GM18507 (cell line): ENCODE results near the gene ZNF460.
"Not testable (repeated sequence)": the region's sequence is repeated elsewhere in the genome, so short reads cannot be mapped to it uniquely, and the experiment has no call there.

Experiments
- DNase-seq: peaks from one replicate; pipeline ENCODE4 v3.0.0; 2011; ENCODE audit warnings: low read depth; ENCODE audit not compliant: insufficient read length; ENCODE audit errors: extremely low spot score
- FAIRE-seq: peaks from 2 replicates; lab custom pipeline; 2011; peaks lifted over from hg19 to GRCh38; lab: Jason Lieb, UNC

ZNF460 gene

DNA sequence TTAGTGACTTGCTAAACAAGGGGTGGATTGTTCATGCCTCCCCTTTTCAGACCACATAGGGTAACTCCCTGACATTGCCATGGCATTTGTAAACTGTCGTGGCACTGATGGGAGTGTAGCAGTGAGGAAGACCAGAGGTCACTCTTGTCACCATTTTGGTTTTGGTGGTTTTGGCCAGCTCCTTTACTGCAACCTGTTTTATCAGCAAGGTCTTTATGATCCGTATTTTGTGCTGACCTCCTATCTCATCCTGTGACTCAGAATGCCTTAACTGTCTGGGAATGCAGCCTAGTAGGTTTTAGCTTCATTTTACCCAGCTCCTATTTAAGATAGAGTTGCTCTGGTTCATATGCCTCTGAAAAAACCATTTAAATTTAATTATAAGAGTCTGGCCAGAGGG lies 1.8 kb upstream of the ZNF460 start:
- DNase-seq, FAIRE-seq: not testable (repeated sequence)

DNA sequence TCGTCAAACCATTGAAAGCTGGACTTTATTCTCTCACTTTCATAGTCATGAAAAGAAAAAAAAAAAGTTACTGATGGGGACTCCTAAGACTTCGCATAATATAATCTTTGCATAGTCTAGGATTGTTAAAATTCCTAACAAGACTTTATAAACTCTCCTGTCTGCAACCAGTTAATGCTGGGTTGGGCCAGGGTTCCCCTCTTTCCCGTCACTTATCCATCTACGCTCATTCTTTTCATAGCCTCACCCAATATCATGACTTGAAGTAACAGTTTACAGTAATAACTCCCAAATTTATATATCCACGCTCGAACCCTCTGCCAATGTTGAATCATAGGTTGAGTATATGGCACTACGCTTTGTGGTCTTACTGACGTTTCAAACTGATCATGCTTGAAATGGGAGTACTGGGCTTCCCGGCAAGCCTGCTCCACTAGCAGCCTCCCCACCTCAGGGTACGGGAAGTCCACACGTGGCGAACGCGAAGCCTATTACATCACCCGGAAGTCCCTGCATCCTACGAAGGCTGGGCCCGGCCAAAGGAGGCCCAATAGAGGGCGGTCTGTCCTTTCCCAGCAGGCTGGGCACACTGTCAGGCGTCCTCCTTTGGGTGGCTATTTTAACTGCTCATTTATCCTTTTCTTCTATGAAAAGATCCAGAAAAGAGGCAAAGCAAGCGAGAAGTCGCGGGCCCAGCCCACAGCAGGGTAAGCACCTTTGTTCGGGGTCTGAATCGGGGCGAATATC lies 694 bp upstream of the ZNF460 start:
- peak; percentile 61 for DNase-seq
- FAIRE-seq: no peak

DNA sequence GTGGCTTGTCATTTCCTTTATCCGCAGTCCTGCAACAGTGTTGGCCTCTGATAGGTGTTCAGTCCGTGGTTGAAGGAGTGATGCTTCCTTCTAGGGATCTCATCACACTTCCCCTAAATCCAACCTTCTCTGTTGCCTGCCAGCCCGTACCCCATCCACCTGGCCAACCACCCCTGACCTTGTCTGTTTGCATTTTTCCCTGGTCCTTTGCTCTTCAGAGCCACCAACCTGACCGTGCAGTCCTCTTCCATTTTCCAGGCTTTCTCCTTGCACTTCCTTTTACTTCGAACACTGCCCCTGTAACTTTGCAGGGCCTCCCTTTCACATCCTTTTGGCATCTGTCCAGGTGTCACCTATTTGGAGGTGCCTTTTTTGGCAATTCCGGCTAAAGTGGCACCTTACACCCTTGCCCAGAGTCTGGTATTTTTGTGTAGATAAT lies 696 bp downstream of the ZNF460 start:
- DNase-seq (no peak), FAIRE-seq (no peak)

DNA sequence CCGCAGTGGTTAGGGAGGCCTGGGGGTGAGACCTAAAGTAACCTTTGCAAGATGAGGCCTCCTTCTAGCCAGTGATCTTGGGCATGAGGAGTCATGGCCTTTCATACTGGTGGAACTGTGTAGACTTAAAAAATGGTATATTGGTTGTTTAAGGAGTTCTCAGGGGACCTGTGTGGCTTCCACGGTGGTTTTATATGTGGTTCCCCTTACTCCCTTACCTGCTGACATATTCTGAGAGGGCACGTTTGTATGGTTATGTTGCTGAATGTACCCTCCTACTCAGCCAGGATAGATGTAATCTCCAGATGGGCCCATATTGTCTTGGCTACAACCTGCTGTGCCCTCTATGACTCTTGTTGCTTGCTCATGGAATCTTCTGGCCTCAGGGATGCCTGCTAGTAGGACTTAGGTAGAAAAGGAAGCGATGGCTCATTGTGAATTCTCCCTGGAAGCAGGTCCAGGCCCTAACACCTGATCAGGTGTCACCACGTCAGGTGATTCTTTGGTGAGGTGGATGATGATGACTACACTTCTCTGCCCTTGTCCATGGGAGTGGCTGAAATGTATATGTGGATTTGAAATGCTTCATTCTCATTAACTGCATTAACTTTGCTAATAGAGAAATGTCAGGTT lies 1.8 kb downstream of the ZNF460 start:
- DNase-seq (no peak), FAIRE-seq (peak; percentile 21)

DNA sequence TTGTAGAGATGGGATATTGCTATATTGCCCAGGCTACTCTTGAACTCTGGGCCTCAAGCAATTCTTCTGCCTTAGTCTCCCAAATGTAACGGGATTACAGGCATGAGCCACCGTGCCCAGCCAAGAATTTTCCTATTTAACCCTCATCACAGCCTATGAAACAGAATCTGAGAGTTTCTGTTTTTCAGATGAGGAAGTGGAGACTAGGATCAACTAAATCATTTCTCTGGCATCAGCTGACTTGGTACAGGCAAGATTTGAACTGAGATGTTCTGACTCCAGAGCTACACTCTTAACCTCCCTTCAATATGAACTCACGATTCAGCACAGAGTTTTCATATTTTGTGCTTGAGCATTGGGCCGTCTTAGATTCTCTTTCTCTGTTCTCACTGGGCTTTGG lies 8.1 kb downstream of the ZNF460 start:
- no peak for FAIRE-seq
- DNase-seq: no peak

DNA sequence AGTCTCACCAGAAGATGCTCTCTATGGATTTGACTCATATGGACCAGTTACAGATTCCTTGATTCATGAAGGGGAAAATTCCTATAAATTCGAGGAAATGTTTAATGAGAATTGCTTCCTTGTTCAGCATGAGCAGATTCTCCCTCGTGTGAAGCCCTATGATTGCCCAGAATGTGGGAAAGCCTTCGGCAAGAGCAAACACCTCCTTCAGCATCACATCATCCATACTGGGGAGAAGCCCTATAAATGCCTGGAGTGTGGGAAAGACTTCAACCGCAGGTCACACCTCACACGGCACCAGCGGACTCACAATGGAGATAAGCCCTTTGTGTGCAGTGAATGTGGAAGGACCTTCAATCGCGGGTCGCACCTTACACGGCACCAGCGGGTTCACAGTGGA lies 10.7 kb downstream of the ZNF460 start:
- DNase-seq: no peak
- no peak for FAIRE-seq

DNA sequence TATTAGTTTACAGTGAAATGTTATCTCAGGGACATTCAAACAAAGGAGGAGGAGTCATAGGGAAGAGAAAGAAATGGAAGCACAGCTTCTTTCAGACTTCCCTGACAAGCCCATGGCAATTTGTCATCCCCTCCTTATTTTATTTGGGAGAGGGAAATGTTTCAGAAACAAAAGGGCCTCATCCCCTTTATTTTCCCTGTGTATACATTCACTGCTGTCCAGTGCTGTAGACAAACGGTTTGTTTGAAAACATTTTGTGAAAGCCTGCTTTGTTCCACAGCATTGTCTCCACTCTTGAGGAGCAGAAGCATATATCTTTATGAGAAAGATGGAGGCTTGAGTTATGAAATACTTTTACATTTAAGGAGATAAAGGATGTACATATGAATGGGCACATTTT lies 12.3 kb downstream of the ZNF460 start:
- no peak for DNase-seq
- FAIRE-seq: no peak

DNA sequence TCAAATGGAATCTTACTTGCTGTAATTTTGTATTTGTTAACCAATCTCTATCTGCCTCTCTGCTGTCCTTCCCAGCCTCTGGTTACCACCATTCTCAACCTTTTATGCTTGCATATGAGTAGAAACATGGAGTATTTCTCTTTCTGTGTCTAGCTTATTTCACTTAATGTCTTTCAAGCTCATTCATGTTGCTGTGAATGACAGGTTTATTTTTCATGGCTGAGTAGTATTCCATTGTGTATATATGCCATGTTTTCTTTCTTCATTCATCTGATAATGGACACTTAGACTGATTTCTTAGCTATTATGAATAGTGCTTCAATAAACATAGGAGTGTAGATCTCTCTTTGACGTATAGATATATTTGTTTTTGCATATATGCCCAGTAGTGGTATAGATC lies 13.4 kb downstream of the ZNF460 start:
- FAIRE-seq (no peak), DNase-seq (no peak)

DNA sequence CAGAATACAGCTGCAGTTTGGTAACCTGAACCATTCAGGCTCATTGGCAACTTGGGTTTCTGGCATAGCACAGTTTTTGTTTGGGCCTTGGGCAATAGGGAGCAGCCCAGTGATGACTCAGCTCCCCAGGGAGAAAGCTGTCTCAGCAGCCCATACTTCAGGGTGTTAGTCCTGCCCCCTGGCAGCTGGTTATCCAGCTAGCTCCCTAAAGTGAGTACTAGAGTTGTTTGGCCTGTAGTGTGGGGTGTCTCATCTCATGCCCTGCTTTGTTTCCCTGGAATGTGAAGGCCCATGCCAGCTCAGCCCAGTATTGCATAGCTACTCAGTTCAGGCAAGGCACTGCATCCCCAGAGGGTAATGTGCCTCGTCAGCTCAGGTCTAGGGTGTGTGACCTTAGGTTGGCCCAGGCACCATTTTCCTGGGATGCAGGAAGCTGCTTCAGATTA lies 21.8 kb downstream of the ZNF460 start:
- DNase-seq (no peak), FAIRE-seq (no peak)

DNA sequence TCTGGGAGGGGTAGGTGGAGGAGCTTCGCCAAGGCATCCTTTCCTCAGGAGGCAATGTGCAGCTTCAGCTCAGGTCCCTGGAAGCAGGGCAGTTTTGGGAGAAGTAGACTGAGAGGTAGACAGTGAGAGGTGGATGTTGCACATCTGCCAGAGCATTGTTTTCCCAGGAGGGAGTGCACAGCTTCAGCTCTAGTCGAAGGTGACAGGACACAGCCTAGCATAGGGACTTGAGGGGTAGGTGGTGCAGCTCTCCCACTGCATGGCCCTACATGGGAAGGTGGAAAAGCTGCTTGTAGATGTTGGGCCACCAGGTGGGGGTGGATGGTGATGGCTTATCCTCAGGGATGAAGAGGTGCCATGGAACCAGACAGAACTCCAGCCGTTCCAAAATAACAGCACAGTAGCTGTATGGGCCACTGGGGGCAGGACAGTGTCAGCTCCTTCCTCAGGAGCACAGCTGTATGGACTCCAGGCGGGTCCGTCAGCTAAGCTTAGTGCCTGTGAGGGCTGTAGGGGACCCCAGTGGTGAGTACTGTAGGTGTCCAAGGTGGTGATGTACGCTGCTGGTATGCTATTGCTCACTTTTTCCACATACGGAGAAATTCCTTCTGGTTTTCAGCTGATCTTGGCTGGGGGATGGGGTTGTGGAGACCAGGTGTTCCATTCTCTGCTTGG lies 22.6 kb downstream of the ZNF460 start:
- DNase-seq (no peak), FAIRE-seq (no peak)

DNA sequence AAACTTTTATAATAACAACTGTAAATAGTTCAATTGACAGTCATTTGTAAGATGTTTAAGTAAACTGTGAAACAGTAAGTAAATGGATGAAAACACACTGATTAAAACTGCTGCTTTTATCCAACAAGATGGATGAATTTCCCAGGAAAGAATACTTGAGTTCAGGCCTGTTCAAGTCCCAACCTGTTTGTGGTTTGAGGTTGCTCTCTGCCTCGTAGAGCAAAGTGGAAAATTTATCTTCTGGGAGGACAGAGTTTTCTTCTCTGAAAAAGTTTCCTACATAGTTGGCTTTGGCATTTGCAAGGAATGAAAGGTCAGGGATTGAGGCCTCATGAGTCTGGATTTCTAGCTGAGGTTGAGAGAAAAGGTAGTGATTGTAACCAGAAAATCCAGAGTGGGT lies 24.8 kb downstream of the ZNF460 start:
- FAIRE-seq: no peak
- DNase-seq: no peak

DNA sequence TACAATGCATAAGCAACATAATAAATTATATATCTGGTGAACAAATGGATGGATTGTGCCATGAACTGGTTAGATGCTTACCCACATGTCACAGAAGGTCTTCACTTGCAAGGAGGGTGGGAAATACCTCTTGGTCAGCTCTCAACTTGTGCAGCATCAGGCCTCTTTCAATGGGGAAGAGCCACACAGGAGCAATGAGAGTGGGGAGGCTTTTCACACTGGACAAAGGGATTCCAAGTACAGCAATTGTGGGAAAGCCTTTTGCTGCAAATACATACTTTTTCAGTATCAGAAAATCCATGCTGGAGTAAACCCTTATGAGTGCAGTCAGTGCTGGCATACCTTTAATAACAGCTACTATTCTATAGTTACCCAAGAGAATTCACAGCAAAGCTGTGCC lies 28.2 kb downstream of the ZNF460 start:
- FAIRE-seq (no peak), DNase-seq (no peak)

DNA sequence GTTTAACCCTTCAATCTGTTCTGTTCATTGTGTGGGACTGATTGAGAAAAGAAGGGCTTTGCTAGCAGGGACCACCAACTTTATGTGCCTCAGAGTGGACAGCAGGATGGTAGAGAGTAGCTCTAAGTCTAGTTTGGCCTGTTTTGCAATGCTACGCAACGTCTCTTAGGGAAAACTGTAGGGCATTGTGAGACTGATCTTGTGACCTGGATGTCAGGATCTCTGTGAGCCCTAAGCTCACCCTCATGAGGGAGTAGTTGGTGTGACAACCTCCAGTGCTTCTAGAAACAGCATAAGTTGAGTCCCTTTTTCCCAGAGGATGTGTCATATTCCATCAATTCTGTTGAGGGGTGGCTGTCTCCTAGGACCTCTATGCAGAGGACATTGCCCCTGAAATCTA lies 30.5 kb downstream of the ZNF460 start:
- FAIRE-seq: no peak
- no peak for DNase-seq

DNA sequence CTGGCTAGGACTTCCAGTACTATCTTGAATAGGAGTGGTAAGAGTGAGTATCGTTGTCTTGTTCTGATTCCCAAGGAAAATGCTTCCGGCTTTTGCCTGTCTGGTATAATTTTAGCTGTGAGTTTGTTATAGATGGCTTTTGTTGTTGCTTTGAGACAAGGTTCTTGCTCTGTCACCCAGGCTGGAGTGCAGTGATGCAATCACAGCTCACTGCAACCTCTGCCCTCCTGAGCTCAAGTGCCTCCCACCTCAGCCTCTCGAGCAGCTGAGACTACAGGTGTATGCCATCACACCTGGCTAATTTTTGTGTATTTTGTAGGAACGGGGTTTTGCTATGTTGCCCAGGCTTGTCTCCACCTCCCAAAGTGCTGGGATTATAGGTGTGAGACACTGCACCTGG lies 33.9 kb downstream of the ZNF460 start:
- DNase-seq (no peak), FAIRE-seq (no peak)

DNA sequence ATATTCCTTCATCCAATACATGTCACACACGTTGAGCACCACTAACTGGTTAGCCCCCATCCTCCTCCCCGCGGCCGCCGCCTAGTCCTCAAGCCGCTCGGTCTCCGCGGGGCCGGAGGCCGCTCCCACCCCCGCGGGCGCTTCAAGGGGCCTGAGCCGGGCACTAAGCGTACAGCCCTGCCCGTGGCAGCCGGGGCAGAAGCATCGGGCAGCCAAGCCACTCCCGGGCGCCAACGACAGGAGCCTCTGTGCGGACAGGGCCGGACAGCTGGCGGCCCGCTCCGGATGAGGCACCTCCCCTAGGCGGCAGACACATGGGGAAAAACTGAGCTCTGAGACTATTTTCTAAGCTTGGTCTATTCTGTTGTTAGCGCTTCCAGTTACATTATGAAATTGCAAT lies 37.2 kb downstream of the ZNF460 start:
- FAIRE-seq: no peak
- no peak for DNase-seq

DNA sequence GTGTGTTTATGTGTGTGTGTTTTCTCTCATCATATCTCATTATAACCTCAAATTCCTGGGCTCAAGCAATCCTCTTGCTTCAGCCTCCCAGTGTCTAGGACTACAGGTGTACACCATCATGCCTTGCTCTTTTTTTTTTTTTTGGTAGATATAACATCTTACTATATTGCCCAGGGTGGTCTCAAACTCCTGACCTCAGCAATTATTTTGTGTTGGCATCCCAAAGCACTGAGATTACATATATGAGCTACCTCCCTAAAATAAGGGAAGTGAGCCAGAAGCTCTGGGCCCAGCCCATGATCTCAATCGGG lies 39.5 kb downstream of the ZNF460 start:
- DNase-seq (no peak), FAIRE-seq (no peak)

DNA sequence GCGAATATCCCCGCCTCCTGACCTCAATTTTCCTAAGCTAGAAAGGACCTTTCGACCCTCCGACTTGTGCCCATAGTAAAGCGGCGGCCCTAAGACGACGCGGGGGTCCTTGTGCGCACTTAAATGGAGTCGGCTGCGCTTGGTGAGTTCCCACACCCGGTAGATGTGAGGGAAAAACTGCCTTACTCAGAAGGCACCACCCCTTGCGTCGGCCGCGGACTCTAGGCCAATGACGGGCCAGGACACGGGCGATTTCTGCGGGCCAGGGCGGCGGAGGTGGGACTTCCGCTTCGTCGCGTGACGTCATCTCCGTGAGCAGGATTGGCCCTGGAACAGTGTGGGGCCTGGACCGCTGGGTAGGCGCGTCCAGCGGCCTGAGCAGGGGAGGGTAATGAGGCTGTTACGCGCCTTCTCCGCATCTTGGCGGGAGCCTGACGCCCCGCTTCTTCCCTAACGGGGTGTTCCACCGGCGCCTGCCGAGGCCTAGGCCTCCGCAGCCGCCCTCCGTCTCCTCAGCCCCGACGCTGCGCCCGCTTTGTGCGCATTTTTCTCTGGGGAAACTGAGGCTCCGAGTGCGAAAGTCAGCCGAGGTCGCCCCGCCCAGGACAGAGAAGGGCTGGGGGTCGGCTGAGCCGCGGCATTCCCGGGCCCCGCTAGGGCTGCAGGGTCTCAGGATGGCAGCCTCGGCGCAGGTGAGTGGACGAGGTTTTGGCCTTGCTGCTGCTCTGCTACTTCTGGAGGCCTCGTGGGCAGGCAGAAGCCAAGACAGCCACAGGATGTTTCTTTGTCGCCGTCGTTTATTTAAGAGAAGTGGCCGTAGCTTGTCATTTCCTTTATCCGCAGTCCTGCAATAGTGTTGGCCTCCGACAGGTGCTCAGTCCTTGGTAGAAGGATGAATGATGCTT lies 40.1 kb downstream of the ZNF460 start, which contains the start of gene ZNF543:
ZNF543 (plus strand) TSS at position 293 of the 905 bp plus-strand sequence; CDS start at position 675, 382 bp downstream.
- DNase-seq (peak; percentile 93), FAIRE-seq (peak; percentile 99)

DNA sequence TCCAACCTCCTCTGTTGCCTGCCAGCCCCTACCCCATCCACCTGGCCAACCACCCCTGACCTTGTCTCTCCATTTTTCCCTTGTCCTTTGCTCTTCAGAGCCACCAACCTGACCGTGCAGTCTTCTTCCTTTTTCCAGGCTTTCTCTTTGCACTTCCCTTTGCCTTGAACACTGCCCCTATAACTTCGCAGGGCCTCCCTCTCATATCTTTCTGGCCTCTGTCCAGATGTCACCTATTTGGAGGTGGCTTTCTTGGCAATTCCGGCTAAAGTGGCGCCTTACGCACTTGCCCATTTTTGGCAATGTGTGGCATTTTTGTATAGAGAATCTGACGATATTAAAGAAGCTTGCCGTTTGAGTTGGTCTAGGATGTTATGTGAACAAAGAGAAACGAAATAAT lies 40.8 kb downstream of the ZNF460 start:
- DNase-seq: no peak
- FAIRE-seq: no peak

DNA sequence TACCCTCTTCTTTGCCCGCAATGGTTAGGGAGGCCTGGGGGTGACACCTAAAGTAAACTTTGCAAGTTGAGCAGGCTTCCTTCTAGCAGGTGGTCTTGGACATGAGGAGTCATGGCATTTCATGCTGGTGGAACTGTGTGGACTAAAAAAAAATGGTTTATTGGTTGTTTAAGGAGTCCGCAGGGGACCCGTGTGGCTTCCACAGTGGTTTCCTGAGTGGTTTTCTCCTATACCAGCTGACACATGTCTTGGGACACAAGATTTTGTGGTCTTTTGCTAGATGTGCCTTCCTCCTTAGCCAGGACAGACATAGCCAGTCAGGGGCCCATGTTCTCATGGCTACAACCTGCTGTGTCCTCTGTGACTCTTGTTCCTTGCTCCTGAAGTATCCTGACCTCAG lies 41.5 kb downstream of the ZNF460 start:
- DNase-seq (no peak), FAIRE-seq (no peak)

DNA sequence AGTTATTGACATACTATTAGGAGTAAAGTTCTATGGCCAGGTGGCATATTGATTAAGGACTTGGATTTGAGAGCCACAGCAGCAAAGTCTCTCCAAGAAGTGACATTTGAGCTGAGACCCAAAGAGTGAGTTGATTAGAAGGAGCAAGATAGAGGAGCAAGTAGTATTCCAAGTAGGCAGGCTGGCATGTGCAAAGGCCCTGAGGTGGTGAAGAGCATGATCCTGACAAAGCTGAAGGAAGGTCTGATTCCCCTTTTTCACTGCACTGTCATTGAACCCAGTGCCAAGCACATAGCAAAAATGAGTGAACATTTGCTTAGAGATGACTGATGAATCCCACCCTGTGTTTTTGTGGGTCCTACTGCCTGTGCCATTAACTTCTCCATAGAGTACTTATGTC lies 44.7 kb downstream of the ZNF460 start:
- no peak for DNase-seq
- no peak for FAIRE-seq
